ENCODE data around the gene CARS1.
A peak's percentile ranks its signal among the peaks of the same experiment; 100 is the strongest.

Gene CARS1

GRCh38 chr11:3007404-3008010, 49.7 kb downstream of the CARS1 start:
- no peak for DNase-seq

GRCh38 chr11:3006505-3007260, 50.5 kb downstream of the CARS1 start:
- no peak for DNase-seq

GRCh38 chr11:3004481-3004880, 52.7 kb downstream of the CARS1 start:
- no peak for DNase-seq

- DNase-seq, result no peak
Observed at GRCh38 chr11:3003396-3004231, 53.6 kb downstream of the CARS1 start.

GRCh38 chr11:3002871-3003270, 54.4 kb downstream of the CARS1 start:
- DNase-seq, result no peak

GRCh38 chr11:3002351-3002861, 54.8 kb downstream of the CARS1 start:
- no peak for DNase-seq

GRCh38 chr11:3001496-3001895, 55.7 kb downstream of the CARS1 start:
- no peak for DNase-seq

GRCh38 chr11:3000032-3000961, 56.9 kb downstream of the CARS1 start:
- peak; percentile 36 for DNase-seq

GRCh38 chr11:2999464-2999998, 57.7 kb downstream of the CARS1 start:
- no peak for DNase-seq

GRCh38 chr11:2998073-2998850, 59.0 kb downstream of the CARS1 start:
- no peak for DNase-seq

- DNase-seq, result no peak
Observed at GRCh38 chr11:2997406-2997805, 59.8 kb downstream of the CARS1 start.

GRCh38 chr11:2996976-2997375, 60.2 kb downstream of the CARS1 start:
- no peak for DNase-seq

GRCh38 chr11:2995893-2996554, 61.2 kb downstream of the CARS1 start:
- no peak for DNase-seq

- DNase-seq, result no peak
Observed at GRCh38 chr11:2995031-2995561, 62.1 kb downstream of the CARS1 start.

GRCh38 chr11:2994336-2994730, 62.9 kb downstream of the CARS1 start:
- DNase-seq, result no peak

- DNase-seq, result no peak
Observed at GRCh38 chr11:2992997-2993325, 64.3 kb downstream of the CARS1 start.

GRCh38 chr11:2992234-2992996, 64.8 kb downstream of the CARS1 start, which contains the start of gene NAP1L4:
Gene NAP1L4 (minus strand): TSS chr11:2992329. CDS start chr11:2979220, 13,109 bp downstream.
- DNase-seq, result peak; percentile 95

- DNase-seq, result no peak
Observed at GRCh38 chr11:2991452-2992233, 65.6 kb downstream of the CARS1 start.

Data from fibroblast of upper back skin (primary cell).